NCI-H1694 (cell line): ENCODE results near the gene RABGAP1L.
"Not testable (repeated sequence)": the region's sequence is repeated elsewhere in the genome, so short reads cannot be mapped to it uniquely, and the experiment has no call there.

Experiments used
- DNase-seq: peaks from one replicate; lab custom pipeline; 2025; lab: John Stamatoyannopoulos, UW

Gene RABGAP1L

DNA sequence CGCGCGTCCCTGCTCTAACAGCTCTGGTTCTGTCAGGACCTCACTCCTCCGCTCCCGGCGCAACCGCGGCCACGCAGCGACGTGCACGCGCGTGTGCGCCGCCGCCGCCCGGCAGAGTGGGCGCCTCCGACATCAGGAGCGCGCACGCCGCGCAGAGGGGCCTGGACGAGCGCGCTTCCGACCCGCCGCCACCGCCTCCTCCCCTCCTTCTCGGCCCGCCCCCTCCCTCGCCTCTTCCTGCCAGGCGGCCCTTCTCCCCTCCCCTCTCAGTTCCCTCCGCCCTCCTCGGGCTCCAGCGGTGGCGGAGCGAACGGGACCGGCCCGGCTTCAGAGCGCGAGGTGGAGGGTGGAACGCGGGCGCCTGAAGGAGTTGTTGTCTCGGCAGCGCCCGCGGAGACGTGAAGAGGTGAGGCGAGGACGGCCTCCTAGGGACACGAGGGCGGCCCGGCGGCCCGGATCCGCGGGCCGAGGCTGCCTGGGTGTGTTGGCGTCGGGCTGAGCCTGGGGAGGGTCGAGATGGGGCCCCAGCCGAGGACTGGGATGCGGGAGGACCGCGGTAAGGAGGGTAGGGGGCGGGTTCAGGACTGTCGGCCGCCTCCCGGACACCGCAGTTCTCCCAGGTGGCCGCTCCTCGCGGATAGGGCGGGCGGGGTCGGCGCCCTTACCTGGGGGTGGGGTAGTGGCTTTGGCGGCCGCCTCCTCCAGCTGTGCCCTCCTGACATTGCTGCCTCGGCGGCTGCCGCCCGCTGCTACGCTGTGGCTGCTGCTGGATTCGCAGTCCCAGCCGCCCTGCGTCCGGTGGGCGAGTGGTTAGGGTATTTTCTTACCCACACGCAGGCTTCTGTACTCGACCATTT, at the start of gene RABGAP1L:
RABGAP1L (plus strand) TSS at position 269 of the 857 bp plus-strand sequence.
- DNase-seq: peak; percentile 87

DNA sequence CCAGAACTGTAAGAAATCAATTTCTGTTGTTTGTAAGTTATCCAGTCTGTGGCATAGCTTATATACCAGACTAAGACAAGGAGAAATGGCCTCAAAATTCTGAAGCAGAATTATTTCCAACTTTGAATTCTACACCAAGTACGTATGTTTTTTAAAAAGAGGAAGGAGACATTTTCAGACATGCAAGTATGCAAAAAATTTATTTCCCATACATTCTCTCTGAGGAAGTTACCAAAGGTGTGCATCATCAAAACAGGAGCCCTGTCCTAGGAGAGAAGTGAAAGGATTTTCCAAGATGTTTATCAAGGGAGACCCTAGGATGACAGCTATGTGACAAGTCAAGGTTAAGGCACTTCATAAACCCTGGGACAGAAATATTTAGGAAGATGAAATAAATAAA, 49.3 kb upstream of the RABGAP1L start:
- DNase-seq: no peak

DNA sequence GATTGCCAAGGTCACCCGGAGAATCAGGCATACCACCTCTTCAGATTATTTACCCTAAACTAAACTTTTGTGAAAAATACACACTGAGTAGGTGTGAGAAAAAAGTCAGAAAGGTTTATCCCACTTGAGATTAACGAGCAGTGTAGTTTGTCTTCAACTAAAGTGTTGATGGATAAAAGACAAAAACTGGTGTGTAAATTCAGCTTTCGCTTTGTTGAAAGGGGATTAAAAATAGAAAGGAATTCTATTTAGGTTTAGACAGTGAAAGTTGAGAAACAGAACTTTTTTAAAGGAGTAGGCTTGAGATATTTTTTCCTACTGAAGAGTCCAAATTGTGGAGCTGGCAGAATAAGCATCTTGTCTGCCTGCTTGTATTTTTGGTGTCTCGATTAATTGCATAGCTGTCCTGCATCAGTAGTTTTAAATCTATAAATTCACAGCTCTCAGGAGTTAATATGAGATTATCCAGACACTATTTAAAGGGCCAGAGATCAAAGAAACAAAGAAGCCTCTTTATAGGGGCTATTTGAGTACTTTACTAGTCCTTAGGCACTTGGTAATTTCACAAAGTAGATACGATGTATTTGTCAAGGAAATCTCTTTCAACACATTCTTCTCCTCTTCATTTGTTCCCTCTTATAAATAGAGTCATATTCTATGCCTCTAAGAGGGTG, 46.7 kb upstream of the RABGAP1L start:
- no peak for DNase-seq

DNA sequence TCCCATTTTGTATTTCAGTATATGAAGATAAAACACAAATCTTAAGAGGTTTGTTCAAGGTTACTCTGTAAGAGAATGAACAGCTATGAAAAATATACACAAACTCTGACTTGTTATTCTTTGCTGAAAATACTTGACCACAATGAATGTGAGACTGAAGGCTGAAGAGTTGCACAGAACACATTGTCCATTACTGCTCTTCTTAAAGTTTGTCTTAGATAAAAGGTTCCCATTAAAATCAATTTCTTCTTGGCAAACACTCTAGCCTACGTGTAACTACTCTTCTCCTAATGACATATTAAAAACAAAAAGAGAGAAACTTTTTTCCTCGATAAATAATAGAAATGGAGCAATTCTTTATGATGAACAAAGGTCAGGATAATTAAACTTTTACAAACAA, 45.2 kb upstream of the RABGAP1L start:
- no peak for DNase-seq

DNA sequence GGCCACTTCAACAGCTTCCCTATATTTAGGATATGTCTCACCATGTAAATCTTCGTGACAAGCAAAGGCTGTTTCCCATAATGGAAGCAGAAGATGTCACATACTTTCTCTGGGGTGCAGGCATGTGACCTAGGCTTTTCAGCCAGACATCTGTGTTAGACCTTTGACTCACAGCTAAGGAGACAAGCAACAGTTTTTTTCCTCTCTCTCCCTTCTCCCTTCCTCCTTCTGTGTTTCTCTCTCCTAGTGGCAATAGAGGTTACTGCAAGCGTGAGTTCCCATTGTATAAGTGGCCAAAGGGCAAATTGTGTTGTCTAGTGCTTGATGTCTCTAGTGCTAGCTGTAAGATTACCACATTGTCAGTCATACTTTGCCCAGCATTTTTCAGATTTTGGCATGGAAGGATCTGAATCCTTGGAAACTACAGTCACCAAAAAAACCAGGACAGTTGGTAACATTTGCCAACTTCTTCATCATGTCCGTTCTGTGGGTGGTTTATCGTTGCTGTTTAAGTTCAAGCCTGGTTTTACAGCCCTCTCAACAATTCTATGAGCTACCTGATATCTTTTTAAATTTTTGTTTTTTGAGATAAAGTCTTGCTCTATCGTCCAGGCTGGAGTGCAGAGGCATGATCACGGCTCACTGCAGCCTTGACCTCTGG, 44.4 kb upstream of the RABGAP1L start:
- DNase-seq: peak; percentile 45

DNA sequence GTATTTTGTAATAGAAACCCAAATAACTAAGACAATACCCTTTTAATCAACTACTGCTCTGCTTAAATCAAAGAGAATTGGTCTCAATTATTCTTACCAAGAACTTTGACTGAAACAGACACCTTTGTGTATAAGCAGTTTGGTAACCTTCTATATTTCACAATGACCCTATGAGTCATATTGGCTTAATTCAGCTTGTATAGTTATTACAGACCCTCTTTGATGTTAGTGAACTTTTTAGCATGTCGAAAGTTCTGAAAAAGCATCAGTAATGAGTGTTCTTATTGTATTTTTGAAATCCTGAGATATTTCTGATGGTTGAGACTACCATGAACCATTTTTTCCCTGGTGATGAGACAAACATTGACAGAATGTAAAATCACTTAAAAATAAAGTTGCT, 43.3 kb upstream of the RABGAP1L start:
- no peak for DNase-seq

DNA sequence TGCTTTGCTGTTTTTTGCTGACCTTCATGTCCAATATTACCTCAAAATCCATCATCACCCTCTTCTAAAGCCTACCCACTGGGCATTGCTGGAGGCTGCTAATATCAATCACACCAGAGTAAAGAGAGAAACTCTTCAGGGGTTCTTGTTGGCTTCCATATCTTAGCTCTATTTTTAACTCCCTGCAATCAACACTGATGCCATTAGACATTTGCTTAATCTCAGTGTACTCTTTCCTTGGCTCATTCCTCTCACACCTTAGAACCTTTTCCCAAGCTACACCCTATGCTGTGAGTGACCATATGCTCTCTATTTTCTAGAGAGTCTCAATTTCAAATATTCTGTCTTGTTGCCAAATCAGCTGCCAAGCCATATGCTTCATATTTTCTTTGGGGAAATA, 40.6 kb upstream of the RABGAP1L start:
- peak; percentile 83 for DNase-seq

DNA sequence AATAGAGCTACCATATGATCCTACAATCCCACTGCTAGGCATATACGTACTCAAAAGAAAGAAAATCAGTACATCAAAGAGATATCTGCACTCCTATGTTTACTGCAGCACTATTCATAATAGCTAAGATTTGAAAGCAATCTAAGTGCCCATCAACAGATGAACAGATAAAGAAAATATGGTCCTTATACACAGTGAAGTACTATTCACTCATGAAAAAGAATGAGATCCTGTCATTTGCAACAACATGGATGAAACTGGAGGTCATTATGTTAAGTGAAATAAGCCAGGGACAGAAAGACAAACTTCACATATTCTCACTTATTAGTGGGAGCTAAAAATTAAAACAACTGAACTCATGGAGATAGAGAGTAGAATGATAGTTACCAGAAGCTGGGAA, 37.0 kb upstream of the RABGAP1L start:
- not testable (repeated sequence) for DNase-seq

DNA sequence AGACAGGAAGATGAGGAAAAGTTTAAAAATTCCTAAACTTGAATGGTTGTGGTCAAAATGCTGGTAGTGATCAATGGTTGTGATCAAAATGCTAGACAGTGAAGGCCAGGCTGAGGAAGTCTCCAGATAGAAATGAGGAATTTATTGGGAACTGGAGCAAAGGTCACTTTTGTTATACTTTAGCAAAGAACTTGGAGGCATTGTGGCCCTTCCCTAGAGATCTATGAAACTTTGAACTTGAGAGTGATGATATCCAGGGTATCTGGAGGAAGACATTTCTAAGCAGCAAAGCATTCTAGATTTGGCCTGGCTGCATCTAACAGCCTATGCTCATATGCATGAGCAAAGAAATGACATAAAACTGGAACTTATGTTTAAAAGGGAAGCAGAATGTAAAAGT, 35.5 kb upstream of the RABGAP1L start:
- no peak for DNase-seq

DNA sequence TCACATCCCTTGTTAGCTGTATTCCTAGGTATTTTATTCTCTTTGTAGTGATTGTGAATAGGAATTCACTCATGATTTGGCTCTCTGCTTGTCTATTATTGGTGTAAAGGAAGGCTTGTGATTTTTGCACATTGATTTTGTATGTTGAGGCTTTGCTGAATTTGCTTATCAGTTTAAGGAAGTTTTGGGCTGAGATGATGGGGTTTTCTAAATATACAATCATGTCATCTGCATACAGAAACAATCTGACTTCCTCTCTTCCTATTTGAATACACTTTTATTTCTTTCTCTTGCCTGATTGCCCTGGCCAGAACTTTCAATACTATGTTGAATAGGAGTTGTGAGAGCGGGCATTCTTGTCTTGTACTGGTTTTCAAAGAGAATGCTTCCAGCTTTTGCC, 32.1 kb upstream of the RABGAP1L start:
- DNase-seq: not testable (repeated sequence)

DNA sequence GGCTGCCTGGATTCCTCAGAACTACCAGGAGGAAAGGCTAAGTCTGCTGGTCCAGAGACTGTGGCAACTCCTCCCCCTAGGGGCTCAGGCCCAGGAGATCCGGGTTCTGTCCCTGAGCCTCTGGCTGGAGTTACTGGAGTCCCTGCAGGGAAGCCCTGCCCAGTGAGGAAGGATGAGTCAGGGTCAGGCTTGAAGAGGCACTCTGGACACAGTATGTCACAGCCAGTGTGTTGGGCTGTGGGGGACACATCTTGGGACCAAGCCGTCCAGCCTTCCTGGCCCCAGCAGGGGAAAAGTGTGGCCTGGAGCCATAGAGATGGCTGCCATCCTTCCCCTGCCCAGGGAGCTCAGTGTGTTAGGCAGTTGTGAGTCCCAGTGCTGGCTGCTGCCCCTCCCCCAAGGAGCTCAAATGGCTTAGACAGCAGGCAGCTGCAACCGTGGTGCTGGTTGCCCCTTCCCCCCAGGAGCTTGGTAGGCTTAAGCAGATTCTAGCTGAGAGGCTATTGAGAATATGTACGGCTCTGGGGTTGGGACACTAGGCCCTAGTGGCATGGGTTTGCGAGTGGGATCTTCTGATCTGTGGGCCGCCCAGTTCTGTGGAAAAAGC, 28.2 kb upstream of the RABGAP1L start:
- no peak for DNase-seq

DNA sequence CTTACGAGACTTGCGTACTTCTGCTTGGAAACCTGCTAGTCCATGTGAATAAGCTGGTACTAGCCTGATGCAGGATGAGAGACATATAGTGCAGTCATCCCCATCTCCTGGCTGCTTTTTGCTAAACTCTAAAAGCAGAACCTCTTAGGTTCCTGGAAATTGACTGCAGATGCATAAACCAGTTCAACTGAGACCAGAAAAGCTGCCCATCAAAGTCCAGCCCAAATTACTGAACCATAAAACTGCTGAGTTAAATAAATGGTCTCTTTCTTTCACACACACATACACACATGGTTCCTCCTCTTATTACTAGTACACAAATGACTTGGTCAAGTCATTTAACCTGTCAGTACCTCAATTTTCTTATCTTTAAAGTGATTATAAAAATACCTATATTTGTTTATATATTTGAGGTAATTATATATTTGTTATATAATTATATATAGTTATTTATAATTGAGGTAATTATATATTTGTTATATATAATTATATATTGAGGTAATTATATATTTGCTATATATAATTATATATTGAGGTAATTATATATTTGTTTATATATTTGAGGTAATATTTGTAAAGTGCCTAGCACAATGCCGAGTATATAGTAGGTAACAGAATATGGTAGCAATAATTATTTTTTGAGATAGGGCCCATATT, 25.2 kb upstream of the RABGAP1L start:
- no peak for DNase-seq

DNA sequence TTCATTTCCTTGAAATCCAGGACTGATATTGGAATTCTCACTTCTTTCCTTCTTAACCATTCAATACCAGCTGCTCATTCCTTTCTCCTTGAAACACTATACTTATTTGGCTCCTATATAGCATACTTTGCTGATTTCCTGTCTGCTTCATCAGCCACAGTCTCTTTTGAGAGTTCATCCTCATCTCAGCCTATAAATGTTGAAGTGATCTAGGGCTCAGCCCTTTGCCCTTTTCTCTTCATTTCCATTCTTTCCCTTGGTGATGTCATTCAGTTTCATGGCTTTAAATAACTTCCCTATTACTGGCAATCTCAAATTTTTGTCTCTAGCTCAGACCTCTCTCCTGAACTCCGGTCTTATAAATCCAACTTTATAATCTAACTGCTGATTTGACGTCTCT, 24.1 kb upstream of the RABGAP1L start:
- DNase-seq: no peak

DNA sequence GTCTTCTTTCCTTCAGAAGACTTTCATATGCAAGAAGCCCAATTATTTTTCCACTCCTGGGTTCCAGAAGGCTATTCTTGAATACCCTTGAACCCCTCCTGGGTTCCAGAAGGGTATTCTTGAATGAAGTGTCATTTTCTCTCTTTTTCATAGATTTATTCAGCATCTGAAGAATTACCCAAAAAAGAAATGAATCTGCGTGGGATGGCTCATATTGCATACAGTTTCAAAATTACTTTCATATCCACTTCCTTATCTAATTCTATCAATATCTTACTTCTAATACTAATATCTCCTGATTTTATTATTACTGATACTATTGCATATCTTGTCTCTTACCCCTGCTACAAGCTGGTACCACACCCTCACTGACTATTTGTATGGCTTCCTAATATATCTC, 22.6 kb upstream of the RABGAP1L start:
- DNase-seq: no peak

DNA sequence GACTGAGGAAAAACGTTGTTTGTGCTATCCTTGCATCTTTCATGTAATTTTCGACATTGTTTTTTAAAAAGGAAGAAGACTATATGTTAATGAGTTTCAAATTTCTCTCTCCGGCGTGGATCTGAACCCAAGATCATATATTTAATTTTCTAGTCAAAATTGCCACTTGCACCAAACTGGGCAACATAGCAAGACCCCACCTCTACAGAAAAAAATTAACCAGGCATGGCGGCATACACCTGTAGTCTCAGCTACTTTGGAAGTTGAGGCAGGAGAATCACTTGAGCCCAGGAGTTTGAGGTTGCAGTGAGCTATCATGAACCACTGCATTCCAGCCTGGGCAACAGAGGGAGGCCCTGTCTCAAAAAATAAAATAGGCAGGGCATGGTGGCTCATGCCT, 16.5 kb upstream of the RABGAP1L start:
- no peak for DNase-seq

DNA sequence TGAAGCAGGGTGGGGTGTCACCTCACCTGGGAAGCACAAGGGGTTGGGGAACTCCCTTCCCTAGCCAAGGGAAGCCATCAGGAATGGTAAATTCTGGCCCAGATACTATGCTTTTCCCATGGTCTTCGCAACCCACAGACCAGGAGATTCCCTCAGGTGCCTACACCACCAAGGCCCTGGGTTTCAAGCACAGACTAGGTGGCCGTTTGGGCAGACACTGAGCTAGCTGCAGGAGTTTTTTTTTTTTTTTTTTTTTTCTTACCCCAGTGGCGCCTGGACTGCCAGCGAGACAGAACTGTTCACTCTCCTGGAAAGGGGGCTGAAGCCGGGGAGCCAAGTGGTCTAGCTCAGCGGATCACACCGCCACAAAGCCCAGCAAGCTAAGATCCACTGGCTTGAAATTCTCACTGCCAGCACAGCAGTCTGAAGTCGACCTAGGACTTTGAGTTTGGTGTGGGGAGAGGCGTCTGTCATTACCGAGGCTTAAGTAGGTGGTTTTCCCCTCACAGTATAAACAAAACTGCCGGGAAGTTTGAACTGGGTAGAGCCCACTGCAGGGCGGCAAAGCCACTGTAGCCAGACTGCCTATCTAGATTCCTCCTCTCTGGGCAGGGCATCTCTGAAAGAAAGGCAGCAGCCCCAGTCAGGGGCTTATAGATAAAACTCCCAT, 15.5 kb upstream of the RABGAP1L start:
- not testable (repeated sequence) for DNase-seq

DNA sequence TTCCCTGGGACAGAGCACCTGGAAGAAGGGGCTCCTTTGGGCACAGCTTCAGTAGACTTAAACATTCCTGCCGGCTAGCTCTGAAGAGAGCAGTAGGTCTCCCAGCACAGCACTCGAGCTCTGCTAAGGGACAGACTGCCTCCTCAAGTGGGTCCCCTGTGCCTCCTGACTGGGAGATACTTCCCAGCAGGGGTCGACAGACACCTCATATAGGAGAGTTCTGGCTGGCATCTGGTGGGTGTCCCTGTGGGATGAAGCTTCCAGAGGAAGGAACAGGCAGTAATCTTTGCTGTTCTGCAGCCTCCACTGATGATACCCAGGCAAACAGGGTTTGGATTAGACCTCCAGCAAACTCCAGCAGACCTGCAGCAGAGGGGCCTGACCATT, 14.9 kb upstream of the RABGAP1L start:
- DNase-seq: not testable (repeated sequence)

DNA sequence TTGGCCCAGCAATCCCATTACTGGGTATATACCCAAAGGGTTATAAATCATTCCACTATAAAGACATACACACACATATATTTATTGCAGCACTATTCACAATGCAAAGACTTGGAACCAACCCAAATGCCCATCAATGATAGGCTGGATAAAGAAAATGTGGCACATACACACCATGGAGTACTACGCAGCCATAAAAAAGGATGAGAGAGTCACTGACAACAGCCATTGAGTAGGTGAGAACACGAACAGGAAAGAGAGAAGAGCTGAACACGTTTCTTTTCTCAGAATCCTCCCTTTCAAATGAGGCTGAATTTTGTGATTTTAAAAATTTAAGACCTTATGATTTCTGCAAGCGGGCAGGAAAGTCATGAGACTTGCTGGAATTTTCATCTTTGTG, 10.1 kb upstream of the RABGAP1L start:
- no peak for DNase-seq

DNA sequence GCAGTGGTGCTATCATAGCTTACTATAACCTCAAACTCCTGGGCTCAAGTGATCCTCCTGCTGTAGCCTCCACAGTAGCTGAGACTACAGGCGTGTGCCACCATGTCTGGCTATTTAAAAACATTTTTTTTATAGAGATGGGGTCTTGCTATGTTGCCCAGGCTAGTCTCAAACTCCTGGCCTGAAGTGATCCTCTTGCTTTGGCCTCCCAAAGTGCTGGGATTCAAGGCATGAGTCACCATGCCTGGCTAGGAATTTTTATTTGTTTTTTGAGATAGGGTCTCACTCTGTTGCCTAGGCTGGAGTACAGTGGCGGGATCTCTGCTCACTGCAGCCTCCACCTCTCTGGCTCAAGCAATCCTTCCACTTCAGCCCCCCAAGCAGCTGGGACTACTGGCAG, 8.8 kb upstream of the RABGAP1L start:
- DNase-seq: no peak

DNA sequence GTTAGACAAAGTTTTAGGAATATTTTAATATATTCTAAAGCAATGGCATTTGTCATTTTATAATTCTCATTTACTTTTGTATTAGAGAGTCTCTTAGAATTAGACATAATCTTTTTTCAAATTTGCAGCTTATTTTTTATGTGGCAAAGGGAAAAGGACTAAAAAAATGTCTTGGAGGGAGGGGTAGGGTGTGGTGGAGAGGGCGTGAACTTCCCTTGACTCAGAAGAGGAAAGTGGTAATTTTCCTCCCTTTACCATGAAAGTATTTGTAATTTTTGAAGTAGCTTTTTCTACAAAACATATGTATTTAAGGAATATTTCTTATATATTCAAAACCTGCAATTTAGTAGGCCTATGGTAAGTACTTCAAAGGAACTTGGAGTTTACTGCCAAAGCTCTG, 6.9 kb upstream of the RABGAP1L start:
- no peak for DNase-seq

DNA sequence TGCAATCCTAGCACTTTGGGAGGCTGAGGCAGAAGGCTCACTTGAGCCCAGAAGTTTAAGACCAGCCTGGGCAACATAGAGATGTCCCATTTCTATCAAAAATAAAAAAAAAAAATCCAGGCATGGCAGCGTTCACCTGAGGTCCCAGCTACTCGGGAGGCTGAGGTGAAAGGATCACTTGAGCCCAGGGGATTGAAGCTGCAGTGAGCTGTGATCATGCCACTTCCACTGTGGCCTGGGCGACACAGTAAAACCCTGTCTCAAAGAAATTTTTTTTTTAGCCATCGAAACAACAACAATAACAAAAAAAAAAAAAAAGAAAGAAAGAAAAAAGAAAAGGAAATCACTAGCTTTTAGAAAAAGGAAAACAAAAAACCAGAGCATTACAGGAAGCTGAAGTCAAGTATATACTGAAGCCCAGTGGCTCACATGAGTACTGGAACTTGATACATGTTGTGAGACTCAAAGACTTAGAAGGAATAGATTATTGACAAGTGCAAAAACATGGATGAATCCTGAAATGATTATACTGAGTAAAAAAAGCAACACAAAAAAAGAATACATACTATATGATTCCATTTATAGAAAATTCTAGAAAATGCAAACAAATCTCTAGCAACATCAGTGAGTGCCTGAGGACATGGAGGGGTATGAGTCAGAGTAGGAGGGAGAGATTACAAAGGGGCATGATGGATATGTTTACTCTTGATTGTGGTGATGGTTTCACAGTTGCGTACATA, 6.1 kb upstream of the RABGAP1L start:
- DNase-seq: no peak
